Measurements from ENCODE around the gene C1orf21.

Gene C1orf21

DNA sequence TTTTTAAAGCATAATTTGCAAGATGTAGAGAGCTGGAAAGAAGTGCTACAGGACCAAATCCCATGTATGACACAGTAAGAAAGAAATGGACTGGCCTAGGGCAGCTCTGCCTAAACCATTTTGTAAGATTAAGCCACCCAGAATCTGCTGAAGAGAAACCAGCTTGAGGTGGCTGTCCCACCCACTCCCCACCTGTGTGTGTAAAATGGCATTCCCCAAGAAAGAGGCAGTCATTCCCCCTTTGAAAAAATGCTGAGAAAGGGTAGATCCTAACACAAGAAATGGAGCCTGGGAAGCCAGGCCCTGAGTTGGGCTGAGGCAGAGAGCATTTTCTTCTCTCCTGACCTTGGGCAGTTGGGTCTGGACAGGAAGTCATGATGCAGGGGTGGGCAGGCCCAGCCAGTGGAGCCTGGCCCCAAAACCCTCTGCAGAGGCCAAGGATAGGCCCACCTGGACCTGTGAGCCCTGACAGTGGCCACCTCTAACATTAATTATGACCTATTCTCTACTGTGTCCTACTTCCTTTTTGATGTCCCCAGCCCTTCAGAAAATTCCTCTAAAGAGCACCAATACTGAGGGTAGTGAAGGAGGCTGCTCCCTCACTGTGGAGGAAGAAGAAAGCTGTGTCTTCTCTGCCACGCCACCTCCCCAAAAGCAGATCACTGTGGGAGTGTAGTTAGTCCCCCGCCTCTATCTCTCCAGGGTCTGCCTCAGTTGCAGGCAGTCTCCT, 273.8 kb downstream of the C1orf21 start:
- no peak for DNase-seq (ENCODE audit: low spot score)
- no peak for TF ChIP-seq CTCF (IDR thresholded peaks at IDR 0.05; ENCODE audit: extremely low read depth, insufficient read depth, missing control alignments)
- in situ Hi-C loops (cut with MboI; ENCODE audit: low pct_unique_long_range_greater_than_20kb, low sequenced_read_pairs, unreplicated experiment): loop anchor here (25.0 kb wide), 2 partner anchors 423 to 573 kb away; no protein-coding TSS in a partner anchor

- in situ Hi-C loops (cut with MboI; ENCODE audit: low pct_unique_long_range_greater_than_20kb, low sequenced_read_pairs, unreplicated experiment): loop anchor here (25.0 kb wide), 2 partner anchors 424 to 574 kb away; no protein-coding TSS in a partner anchor
- no peak for TF ChIP-seq CTCF (IDR thresholded peaks at IDR 0.05; ENCODE audit: extremely low read depth, insufficient read depth, missing control alignments)
- no peak for DNase-seq (ENCODE audit: low spot score)
These were observed 275.0 kb downstream of the C1orf21 start for GRCh38 chr1:184661801-184662200.

- in situ Hi-C loops (cut with MboI; ENCODE audit: low pct_unique_long_range_greater_than_20kb, low sequenced_read_pairs, unreplicated experiment): loop anchor here (25.0 kb wide), 2 partner anchors 427 to 577 kb away; no protein-coding TSS in a partner anchor
- TF ChIP-seq CTCF (IDR thresholded peaks at IDR 0.05; ENCODE audit: extremely low read depth, insufficient read depth, missing control alignments): peak; percentile 85
- peak; percentile 68 for DNase-seq (ENCODE audit: low spot score)
These were observed 277.3 kb downstream of the C1orf21 start for GRCh38 chr1:184664042-184664660.

DNA sequence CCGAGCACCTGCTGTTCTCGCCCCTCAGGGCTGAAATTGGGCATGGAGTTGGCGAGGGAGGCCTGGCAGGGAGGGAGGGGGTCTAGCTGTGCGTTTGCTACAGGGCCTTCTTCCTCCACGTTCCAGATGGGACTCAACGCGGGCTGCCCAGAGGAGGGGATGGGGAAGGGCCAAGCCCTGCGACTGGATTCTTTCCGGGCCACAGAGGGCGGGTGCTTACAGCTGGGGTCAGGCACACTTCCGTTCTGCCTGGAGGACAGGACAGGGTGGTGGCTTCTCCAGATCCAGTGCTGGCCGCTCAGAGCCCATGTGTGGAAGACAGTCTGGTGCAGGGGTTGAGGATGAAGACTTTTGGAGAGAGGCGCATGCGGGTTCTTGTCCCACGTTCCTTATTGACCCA, 277.8 kb downstream of the C1orf21 start:
- no peak for TF ChIP-seq CTCF (IDR thresholded peaks at IDR 0.05; ENCODE audit: extremely low read depth, insufficient read depth, missing control alignments)
- DNase-seq (ENCODE audit: low spot score): no peak
- in situ Hi-C loops (cut with MboI; ENCODE audit: low pct_unique_long_range_greater_than_20kb, low sequenced_read_pairs, unreplicated experiment): loop anchor here (25.0 kb wide), 2 partner anchors 427 to 577 kb away; no protein-coding TSS in a partner anchor

- DNase-seq (ENCODE audit: low spot score): no peak
- in situ Hi-C loops (cut with MboI; ENCODE audit: low pct_unique_long_range_greater_than_20kb, low sequenced_read_pairs, unreplicated experiment): loop anchor here (25.0 kb wide), 2 partner anchors 428 to 578 kb away; no protein-coding TSS in a partner anchor
- no peak for TF ChIP-seq CTCF (IDR thresholded peaks at IDR 0.05; ENCODE audit: extremely low read depth, insufficient read depth, missing control alignments)
These were observed 278.5 kb downstream of the C1orf21 start for GRCh38 chr1:184665360-184665759.

GRCh38 chr1:184669391-184669790, 282.6 kb downstream of the C1orf21 start:
- in situ Hi-C loops (cut with MboI; ENCODE audit: low pct_unique_long_range_greater_than_20kb, low sequenced_read_pairs, unreplicated experiment): loop anchor here (25.0 kb wide), 2 partner anchors 432 to 582 kb away; no protein-coding TSS in a partner anchor
- no peak for TF ChIP-seq CTCF (IDR thresholded peaks at IDR 0.05; ENCODE audit: extremely low read depth, insufficient read depth, missing control alignments)
- no peak for DNase-seq (ENCODE audit: low spot score)
